ENCODE measurements around the gene RBMS1. TPM values are rescaled to one million over a fixed set of nuclear protein-coding genes. Genes with fewer than 3 reads are reported as not detected.

RBMS1 gene
- total RNA-seq, 1 donor from 2014 or later: 35.4 TPM

- intact Hi-C loops (cut with micrococcal nuclease): no loop called here
- DNase-seq (ENCODE audit: low spot score): no peak
- Mint-ChIP-seq H3K9me3 (no peaks in the 10 kb centered on the region), H3K4me3 (no peak overlapping the region), H3K27ac (no peak overlapping the region), H3K4me1 (ENCODE audit: low read depth) (peaks cover 74% of the 10 kb centered on the region), H3K27me3 (ENCODE audit: insufficient read depth) (no peaks in the 10 kb centered on the region), H3K36me3 (ENCODE audit: low read depth) (peaks cover 60% of the 10 kb centered on the region)
Observed at GRCh38 chr2:160298960-160299359, 194.6 kb downstream of the RBMS1 start.

DNA sequence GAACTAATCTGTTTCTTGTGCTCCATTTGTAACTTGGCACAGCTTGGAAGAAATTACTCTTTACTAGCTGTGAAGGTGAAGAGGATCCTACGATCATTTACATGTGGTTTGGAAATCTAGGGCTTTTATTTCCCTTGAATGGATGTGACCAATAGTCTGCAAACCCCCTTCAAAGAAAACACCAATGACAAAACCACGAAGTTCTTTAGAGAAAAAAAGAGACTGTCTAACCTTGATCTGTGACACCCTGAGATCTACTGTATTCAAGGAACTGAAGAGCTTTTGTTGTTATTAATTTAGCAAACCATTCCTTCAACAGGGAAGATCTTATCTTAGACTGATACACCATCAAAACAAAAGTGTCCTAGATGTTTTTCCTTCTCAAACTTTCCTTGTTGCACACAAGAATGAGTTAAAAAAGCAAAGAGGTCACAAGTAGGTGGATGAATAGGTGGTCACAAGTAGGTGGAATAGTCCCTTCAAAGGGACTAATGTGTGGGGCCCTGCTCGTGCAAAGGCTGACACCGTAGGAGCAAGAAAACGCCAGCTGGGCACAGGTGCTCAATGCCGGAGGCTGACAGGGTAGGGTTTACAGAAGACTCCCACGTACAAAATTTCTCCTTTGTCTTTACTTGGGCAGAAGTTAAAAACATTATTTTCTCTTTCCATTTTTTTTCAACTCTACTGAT is 197.9 kb downstream of the RBMS1 start:
- Mint-ChIP-seq H3K27me3 (ENCODE audit: insufficient read depth) (no peaks in the 10 kb centered on the region), H3K36me3 (ENCODE audit: low read depth) (peaks cover 64% of the 10 kb centered on the region), H3K9me3 (no peaks in the 10 kb centered on the region), H3K4me3 (peak overlapping the region; percentile 1), H3K4me1 (ENCODE audit: low read depth) (peaks cover 82% of the 10 kb centered on the region), H3K27ac (no peak overlapping the region)
- DNase-seq (ENCODE audit: low spot score): no peak
- intact Hi-C loops (cut with micrococcal nuclease): loop anchor here (1.0 to 2.0 kb wide), 3 partner anchors 15 to 71 kb away; no protein-coding TSS in a partner anchor

DNA sequence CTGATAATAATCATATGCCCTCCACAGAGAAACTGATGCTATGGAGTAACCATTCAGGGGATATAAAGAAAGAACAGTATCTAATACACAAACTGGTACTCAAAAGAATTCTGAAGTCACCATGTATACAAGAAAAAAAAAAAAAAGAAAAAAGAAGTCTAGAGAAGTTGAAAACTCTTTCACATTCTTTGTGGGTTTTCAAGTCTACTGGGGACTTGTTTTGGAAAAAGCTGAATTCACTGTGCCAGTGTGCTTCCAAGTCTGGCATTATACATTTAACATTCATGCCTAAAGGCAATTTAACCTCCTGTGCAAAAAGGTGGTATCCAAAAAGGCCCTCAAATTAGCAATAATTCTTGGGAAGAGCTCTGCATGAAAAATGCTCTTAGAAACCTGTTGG is 198.7 kb downstream of the RBMS1 start:
- no peaks in the 10 kb centered on the region for H3K27me3 Mint-ChIP-seq (ENCODE audit: insufficient read depth)
- no peak overlapping the region for H3K4me3 Mint-ChIP-seq
- H3K4me1 Mint-ChIP-seq (ENCODE audit: low read depth): peaks cover 77% of the 10 kb centered on the region
- H3K27ac Mint-ChIP-seq: peak overlapping the region; percentile 2
- H3K9me3 Mint-ChIP-seq: no peaks in the 10 kb centered on the region
- peaks cover 61% of the 10 kb centered on the region for H3K36me3 Mint-ChIP-seq (ENCODE audit: low read depth)
- intact Hi-C loops (cut with micrococcal nuclease): loop anchor here (1.0 to 2.0 kb wide), 3 partner anchors 14 to 71 kb away; no protein-coding TSS in a partner anchor
- no peak for DNase-seq (ENCODE audit: low spot score)

DNA sequence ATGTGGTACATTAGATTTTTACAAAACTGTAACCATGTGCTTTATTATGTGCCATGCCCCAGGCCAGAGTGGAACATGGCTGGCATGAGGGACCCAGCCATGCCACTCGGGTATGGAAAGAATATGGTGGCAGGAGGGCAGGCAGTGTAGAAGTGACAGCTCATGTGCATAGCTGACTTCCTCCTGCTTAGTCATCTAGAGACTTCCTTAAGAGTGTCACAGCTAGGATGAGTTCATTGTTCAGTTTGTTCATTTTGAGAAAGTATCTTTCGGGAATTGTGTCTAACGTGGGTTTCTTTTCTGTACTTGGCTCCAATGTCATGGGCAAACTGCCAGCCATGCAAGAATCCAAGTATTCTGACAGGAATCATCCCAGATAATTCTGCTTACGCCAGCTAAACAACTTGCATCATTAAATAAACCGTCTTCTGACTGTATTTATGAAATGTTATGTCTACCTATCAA is 199.2 kb downstream of the RBMS1 start:
- H3K9me3 Mint-ChIP-seq: no peaks in the 10 kb centered on the region
- DNase-seq (ENCODE audit: low spot score): no peak
- no peaks in the 10 kb centered on the region for H3K27me3 Mint-ChIP-seq (ENCODE audit: insufficient read depth)
- H3K36me3 Mint-ChIP-seq (ENCODE audit: low read depth): peaks cover 58% of the 10 kb centered on the region
- H3K4me1 Mint-ChIP-seq (ENCODE audit: low read depth): peaks cover 72% of the 10 kb centered on the region
- H3K4me3 Mint-ChIP-seq: no peak overlapping the region
- intact Hi-C loops (cut with micrococcal nuclease): loop anchor here (2.0 kb wide), 1 partner anchor 14 kb away; no protein-coding TSS in a partner anchor
- peak overlapping the region; percentile 1 for H3K27ac Mint-ChIP-seq

- Mint-ChIP-seq H3K4me1 (ENCODE audit: low read depth) (peaks cover 64% of the 10 kb centered on the region), H3K27ac (no peak overlapping the region), H3K9me3 (no peaks in the 10 kb centered on the region), H3K4me3 (no peak overlapping the region), H3K27me3 (ENCODE audit: insufficient read depth) (no peaks in the 10 kb centered on the region), H3K36me3 (ENCODE audit: low read depth) (peaks cover 52% of the 10 kb centered on the region)
- intact Hi-C loops (cut with micrococcal nuclease): loop anchor here (2.0 kb wide), 1 partner anchor 13 kb away; no protein-coding TSS in a partner anchor
- DNase-seq (ENCODE audit: low spot score): no peak
Observed at GRCh38 chr2:160293391-160294091, 200.1 kb downstream of the RBMS1 start.

- H3K4me1 Mint-ChIP-seq (ENCODE audit: low read depth): peaks cover 50% of the 10 kb centered on the region
- no peaks in the 10 kb centered on the region for H3K27me3 Mint-ChIP-seq (ENCODE audit: insufficient read depth)
- H3K9me3 Mint-ChIP-seq: no peaks in the 10 kb centered on the region
- no peak overlapping the region for H3K4me3 Mint-ChIP-seq
- peaks cover 44% of the 10 kb centered on the region for H3K36me3 Mint-ChIP-seq (ENCODE audit: low read depth)
- intact Hi-C loops (cut with micrococcal nuclease): no loop called here
- H3K27ac Mint-ChIP-seq: no peak overlapping the region
- DNase-seq (ENCODE audit: low spot score): no peak
Observed at GRCh38 chr2:160292225-160292624, 201.4 kb downstream of the RBMS1 start.

DNA sequence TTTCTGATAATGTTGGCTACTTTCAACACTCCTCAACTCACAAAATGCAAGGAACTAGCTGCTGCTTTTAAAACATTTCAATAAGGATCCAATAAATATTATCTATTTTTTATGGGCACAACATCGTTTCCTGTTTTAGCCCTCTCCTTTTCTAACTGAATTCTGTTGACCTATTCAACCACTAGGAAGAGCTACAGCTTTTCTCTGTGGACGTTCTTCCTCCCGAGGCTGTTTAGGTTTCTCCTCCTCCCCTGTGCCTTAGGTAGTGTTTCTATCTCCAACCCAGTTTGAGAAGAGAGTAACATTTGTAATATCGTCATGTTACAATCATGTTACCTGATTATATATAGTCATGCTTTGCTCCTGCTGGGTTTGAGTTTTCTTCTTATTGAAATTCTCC is 202.2 kb downstream of the RBMS1 start:
- Mint-ChIP-seq H3K36me3 (ENCODE audit: low read depth) (peaks cover 42% of the 10 kb centered on the region), H3K9me3 (no peaks in the 10 kb centered on the region)

DNA sequence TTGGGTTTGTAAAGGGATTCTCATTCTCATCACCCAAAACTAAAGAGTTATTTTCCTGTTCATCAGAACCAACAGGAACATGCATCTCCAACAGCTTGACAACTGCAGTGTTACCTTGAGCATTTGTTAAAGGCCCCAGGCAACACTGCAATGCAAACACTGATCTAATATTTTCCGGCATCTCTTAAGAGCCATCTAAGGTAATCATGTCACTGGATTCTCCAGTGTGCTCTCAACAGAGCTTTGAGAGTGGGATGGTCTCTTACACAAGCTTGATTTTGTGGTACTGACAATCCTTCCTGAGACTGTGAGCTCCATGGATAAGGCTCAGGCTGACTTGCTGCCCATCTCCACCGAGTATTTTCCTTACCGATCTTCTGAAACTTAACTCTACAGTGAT is 203.0 kb downstream of the RBMS1 start:
- Mint-ChIP-seq H3K4me1 (ENCODE audit: low read depth) (peaks cover 34% of the 10 kb centered on the region), H3K36me3 (ENCODE audit: low read depth) (peaks cover 35% of the 10 kb centered on the region), H3K4me3 (no peak overlapping the region), H3K9me3 (no peaks in the 10 kb centered on the region), H3K27me3 (ENCODE audit: insufficient read depth) (no peaks in the 10 kb centered on the region), H3K27ac (no peak overlapping the region)
- intact Hi-C loops (cut with micrococcal nuclease): no loop called here
- DNase-seq (ENCODE audit: low spot score): no peak

More for the DNA sequence above, 202.2 kb downstream of the RBMS1 start:
- H3K27me3 Mint-ChIP-seq (ENCODE audit: insufficient read depth): no peaks in the 10 kb centered on the region
- intact Hi-C loops (cut with micrococcal nuclease): no loop called here
- no peak overlapping the region for H3K4me3 Mint-ChIP-seq
- H3K4me1 Mint-ChIP-seq (ENCODE audit: low read depth): peaks cover 42% of the 10 kb centered on the region
- DNase-seq (ENCODE audit: low spot score): no peak
- no peak overlapping the region for H3K27ac Mint-ChIP-seq

GRCh38 chr2:160289831-160290230 is 203.8 kb downstream of the RBMS1 start:
- Mint-ChIP-seq H3K27ac (no peak overlapping the region), H3K4me1 (ENCODE audit: low read depth) (peaks cover 26% of the 10 kb centered on the region), H3K27me3 (ENCODE audit: insufficient read depth) (no peaks in the 10 kb centered on the region), H3K9me3 (no peaks in the 10 kb centered on the region), H3K36me3 (ENCODE audit: low read depth) (peaks cover 30% of the 10 kb centered on the region), H3K4me3 (no peak overlapping the region)
- DNase-seq (ENCODE audit: low spot score): no peak
- intact Hi-C loops (cut with micrococcal nuclease): no loop called here

DNA sequence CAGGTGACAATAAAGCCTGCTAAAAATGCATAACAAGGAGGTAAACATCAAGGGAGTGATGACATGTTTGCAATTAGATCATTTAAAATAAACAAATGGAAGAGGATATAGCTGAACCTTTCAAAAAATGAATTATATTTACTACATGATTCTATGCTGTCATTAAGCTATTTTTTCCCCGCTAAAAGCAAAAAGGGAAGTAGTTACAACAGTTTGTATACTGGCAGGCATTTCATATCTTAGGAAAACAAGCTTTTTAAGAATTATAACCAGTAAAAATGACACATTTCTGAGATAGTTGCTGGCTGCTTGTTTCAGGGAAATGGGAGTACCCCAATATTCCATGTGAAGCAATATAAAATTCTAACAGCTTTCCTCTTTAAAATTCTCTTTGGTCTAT is 204.5 kb downstream of the RBMS1 start:
- H3K4me3 Mint-ChIP-seq: no peak overlapping the region
- peaks cover 32% of the 10 kb centered on the region for H3K36me3 Mint-ChIP-seq (ENCODE audit: low read depth)
- no peaks in the 10 kb centered on the region for H3K27me3 Mint-ChIP-seq (ENCODE audit: insufficient read depth)
- no peaks in the 10 kb centered on the region for H3K9me3 Mint-ChIP-seq
- H3K4me1 Mint-ChIP-seq (ENCODE audit: low read depth): peaks cover 19% of the 10 kb centered on the region
- no peak for DNase-seq (ENCODE audit: low spot score)
- intact Hi-C loops (cut with micrococcal nuclease): no loop called here
- no peak overlapping the region for H3K27ac Mint-ChIP-seq

- H3K27ac Mint-ChIP-seq: no peak overlapping the region
- no peak overlapping the region for H3K4me3 Mint-ChIP-seq
- intact Hi-C loops (cut with micrococcal nuclease): no loop called here
- H3K36me3 Mint-ChIP-seq (ENCODE audit: low read depth): peaks cover 34% of the 10 kb centered on the region
- peaks cover 16% of the 10 kb centered on the region for H3K4me1 Mint-ChIP-seq (ENCODE audit: low read depth)
- H3K27me3 Mint-ChIP-seq (ENCODE audit: insufficient read depth): no peaks in the 10 kb centered on the region
- H3K9me3 Mint-ChIP-seq: no peaks in the 10 kb centered on the region
- no peak for DNase-seq (ENCODE audit: low spot score)
Observed at GRCh38 chr2:160288324-160288723, 205.3 kb downstream of the RBMS1 start.

DNA sequence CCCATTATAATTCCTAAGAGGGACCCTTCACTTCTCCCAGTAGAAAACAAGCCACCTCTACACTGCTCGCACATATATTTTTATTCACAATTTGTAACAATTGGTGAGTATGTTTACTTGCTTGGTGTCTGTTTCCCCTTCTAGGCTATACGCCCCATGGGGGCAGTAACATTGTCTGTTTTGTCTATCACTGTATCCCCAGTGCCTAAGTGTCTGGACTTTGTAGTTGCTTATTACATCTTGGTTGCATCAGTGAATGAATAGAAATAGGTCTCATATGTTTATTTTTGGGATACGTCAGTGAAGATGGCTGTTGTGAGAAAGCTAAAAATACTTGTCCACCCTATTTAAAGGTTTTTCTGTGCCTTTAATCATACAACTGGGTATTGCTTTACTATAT is 206.1 kb downstream of the RBMS1 start:
- Mint-ChIP-seq H3K27ac (no peak overlapping the region), H3K4me3 (no peak overlapping the region), H3K36me3 (ENCODE audit: low read depth) (peaks cover 34% of the 10 kb centered on the region), H3K9me3 (no peaks in the 10 kb centered on the region), H3K4me1 (ENCODE audit: low read depth) (peaks cover 15% of the 10 kb centered on the region), H3K27me3 (ENCODE audit: insufficient read depth) (no peaks in the 10 kb centered on the region)
- DNase-seq (ENCODE audit: low spot score): no peak
- intact Hi-C loops (cut with micrococcal nuclease): no loop called here

GRCh38 chr2:160286551-160286950 is 207.1 kb downstream of the RBMS1 start:
- Mint-ChIP-seq H3K4me1 (ENCODE audit: low read depth) (peaks cover 10% of the 10 kb centered on the region), H3K4me3 (no peak overlapping the region), H3K9me3 (no peaks in the 10 kb centered on the region), H3K27ac (no peak overlapping the region), H3K27me3 (ENCODE audit: insufficient read depth) (no peaks in the 10 kb centered on the region), H3K36me3 (ENCODE audit: low read depth) (peaks cover 32% of the 10 kb centered on the region)
- DNase-seq (ENCODE audit: low spot score): no peak
- intact Hi-C loops (cut with micrococcal nuclease): no loop called here
